ENCODE measurements around the gene SLC39A8.

SLC39A8 gene

DNA sequence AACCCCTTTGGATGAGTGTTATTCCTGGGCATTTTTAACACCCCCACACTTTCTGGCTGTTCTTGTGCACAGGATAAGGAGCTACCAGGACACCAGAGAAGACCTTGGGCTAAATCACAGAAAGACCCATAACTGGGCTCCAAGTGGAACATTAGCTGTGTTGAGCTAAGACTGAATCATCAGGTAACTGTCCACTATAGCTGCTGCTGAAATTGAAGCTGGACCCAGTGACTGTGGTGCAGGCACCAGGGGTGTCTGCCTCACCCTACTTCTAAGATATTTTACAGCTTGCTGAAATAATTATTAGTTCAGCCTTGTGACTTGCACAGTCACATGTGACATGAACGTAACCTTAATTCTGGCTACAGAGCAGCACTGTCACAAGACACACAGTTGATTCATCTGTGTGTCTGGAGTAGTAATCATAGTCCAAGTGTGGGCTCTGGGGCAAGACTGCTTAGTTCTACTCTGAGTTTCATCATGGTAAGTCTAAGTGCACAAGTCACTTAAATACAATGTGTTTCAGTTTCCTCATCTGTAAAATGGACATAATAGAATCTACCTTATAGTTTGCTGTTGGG, 127.4 kb downstream of the SLC39A8 start:
- TF ChIP-seq, protein P1, sequence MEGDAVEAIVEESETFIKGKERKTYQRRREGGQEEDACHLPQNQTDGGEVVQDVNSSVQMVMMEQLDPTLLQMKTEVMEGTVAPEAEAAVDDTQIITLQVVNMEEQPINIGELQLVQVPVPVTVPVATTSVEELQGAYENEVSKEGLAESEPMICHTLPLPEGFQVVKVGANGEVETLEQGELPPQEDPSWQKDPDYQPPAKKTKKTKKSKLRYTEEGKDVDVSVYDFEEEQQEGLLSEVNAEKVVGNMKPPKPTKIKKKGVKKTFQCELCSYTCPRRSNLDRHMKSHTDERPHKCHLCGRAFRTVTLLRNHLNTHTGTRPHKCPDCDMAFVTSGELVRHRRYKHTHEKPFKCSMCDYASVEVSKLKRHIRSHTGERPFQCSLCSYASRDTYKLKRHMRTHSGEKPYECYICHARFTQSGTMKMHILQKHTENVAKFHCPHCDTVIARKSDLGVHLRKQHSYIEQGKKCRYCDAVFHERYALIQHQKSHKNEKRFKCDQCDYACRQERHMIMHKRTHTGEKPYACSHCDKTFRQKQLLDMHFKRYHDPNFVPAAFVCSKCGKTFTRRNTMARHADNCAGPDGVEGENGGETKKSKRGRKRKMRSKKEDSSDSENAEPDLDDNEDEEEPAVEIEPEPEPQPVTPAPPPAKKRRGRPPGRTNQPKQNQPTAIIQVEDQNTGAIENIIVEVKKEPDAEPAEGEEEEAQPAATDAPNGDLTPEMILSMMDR (IDR thresholded peaks at IDR 0.05; ENCODE audit: borderline replicate concordance, insufficient read depth, low read depth, low read length) = no peak
- H3K4me3 ChIP-seq (ENCODE audit: low read depth, low read length) = no peak overlapping the region

GRCh38 chr4:102217345-102217744, 127.9 kb downstream of the SLC39A8 start:
- no peak overlapping the region for H3K4me3 ChIP-seq (ENCODE audit: low read depth, low read length)
- TF ChIP-seq, protein P1 (IDR thresholded peaks at IDR 0.05; ENCODE audit: borderline replicate concordance, insufficient read depth, low read depth, low read length) = no peak

DNA sequence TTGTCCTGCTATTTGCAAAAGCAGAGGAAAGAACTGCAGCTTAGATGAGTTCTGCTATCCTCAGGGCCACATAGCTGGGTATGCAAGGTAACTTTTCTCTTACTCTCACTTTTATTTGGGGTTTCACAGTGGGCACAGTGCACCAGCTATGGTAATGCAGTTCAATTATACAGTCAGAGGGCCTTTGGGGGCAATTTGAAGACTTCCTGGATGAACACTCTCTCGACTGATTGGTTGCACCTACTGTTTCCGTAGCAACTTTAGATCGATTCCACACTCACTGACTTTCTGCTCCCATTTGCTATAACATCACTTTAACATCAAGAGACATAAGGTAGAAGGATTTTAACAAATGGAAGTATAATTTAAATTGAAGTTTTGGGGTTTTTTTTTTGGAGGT, 128.6 kb downstream of the SLC39A8 start:
- H3K4me3 ChIP-seq (ENCODE audit: low read depth, low read length) = no peak overlapping the region
- TF ChIP-seq, protein P1 (IDR thresholded peaks at IDR 0.05; ENCODE audit: borderline replicate concordance, insufficient read depth, low read depth, low read length) = no peak

DNA sequence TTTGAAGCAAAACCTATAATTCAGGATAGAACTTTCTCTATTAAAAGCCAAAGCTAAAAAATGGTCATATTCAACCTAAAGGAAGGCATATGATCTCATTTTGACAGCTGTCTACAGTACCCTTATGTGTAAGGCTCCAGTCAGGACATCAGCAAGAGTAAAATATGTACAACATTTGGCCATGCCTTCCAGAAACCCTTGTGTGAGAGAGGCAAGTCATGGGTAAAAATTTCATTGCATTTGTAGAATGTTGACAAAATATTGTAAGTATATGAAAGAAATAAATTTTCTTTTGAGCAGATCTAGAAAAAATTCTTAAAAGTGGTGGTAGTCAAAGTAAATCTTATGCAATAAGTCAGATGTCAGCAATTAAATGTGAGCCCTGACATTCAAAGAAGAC, 132.3 kb downstream of the SLC39A8 start:
- TF ChIP-seq, protein P1 (IDR thresholded peaks at IDR 0.05; ENCODE audit: borderline replicate concordance, insufficient read depth, low read depth, low read length) = no peak
- no peak overlapping the region for H3K4me3 ChIP-seq (ENCODE audit: low read depth, low read length)
